IPS-18a (cell line): ENCODE measurements around the gene PMF1.
"Not testable (repeated sequence)": the region's sequence is repeated elsewhere in the genome, so short reads cannot be mapped to it uniquely, and the experiment has no call there.

Source experiments
- H3K27ac ChIP-seq: one replicate; pipeline ENCODE4 v1.5.1; 2013; ENCODE audit warnings: low read length
- H3K27me3 ChIP-seq: one replicate; pipeline ENCODE4 v1.6.1; 2013; ENCODE audit warnings: mild to moderate bottlenecking, low read length; ENCODE audit not compliant: control insufficient read depth, insufficient read depth
- H3K36me3 ChIP-seq: one replicate; pipeline ENCODE4 v1.6.1; 2013; ENCODE audit warnings: low read depth, low read length; ENCODE audit not compliant: control insufficient read depth
- H3K4me1 ChIP-seq: one replicate; pipeline ENCODE4 v1.6.1; 2013; ENCODE audit warnings: low read depth, low read length; ENCODE audit not compliant: control insufficient read depth
- H3K4me3 ChIP-seq: one replicate; pipeline ENCODE4 v1.5.1; 2013; ENCODE audit warnings: low read length
- H3K9ac ChIP-seq: one replicate; pipeline ENCODE4 v1.6.1; 2013; ENCODE audit warnings: mild to moderate bottlenecking, low read length, moderate library complexity
- H3K9me3 ChIP-seq: one replicate; pipeline ENCODE4 v1.6.1; 2013; ENCODE audit warnings: low read depth, low read length; ENCODE audit not compliant: control insufficient read depth

The PMF1 gene

GRCh38 chr1:156203331-156203730, 9.5 kb upstream of the PMF1 start:
- H3K9ac ChIP-seq, result no peak overlapping the region
- H3K4me3 ChIP-seq, result no peak overlapping the region
- no peaks in the 10 kb centered on the region for H3K9me3 ChIP-seq
- no peaks in the 10 kb centered on the region for H3K27me3 ChIP-seq
- H3K27ac ChIP-seq, result no peak overlapping the region
- no peaks in the 10 kb centered on the region for H3K4me1 ChIP-seq
- H3K36me3 ChIP-seq, result peaks cover 19% of the 10 kb centered on the region

GRCh38 chr1:156204686-156205085, 8.1 kb upstream of the PMF1 start:
- Histone ChIP-seq H3K27me3 (no peaks in the 10 kb centered on the region), H3K9ac (no peak overlapping the region), H3K27ac (no peak overlapping the region), H3K36me3 (peaks cover 23% of the 10 kb centered on the region), H3K9me3 (no peaks in the 10 kb centered on the region), H3K4me3 (no peak overlapping the region), H3K4me1 (no peaks in the 10 kb centered on the region)

- Histone ChIP-seq H3K9me3 (no peaks in the 10 kb centered on the region), H3K4me1 (peaks cover 7% of the 10 kb centered on the region), H3K27me3 (no peaks in the 10 kb centered on the region), H3K4me3 (no peak overlapping the region), H3K36me3 (peaks cover 19% of the 10 kb centered on the region), H3K9ac (no peak overlapping the region), H3K27ac (no peak overlapping the region)
Measured at GRCh38 chr1:156211243-156211642, 1.6 kb upstream of the PMF1 start.

- Histone ChIP-seq H3K9me3 (no peaks in the 10 kb centered on the region), H3K4me1 (peaks cover 7% of the 10 kb centered on the region), H3K27me3 (no peaks in the 10 kb centered on the region), H3K4me3 (peak overlapping the region; percentile 85), H3K9ac (peak overlapping the region; percentile 97), H3K27ac (peak overlapping the region; percentile 97), H3K36me3 (peaks cover 19% of the 10 kb centered on the region)
Measured at GRCh38 chr1:156212130-156212529, 677 bp upstream of the PMF1 start.

- Histone ChIP-seq H3K9ac (peak overlapping the region; percentile 97), H3K4me1 (peaks cover 7% of the 10 kb centered on the region), H3K36me3 (peaks cover 17% of the 10 kb centered on the region), H3K27me3 (no peaks in the 10 kb centered on the region), H3K27ac (peak overlapping the region; percentile 97), H3K9me3 (no peaks in the 10 kb centered on the region), H3K4me3 (peak overlapping the region; percentile 85)
Measured at GRCh38 chr1:156213644-156213966, 798 bp downstream of the PMF1 start.

- Histone ChIP-seq H3K9ac (peak overlapping the region; percentile 97), H3K4me3 (peak overlapping the region; percentile 85), H3K9me3 (no peaks in the 10 kb centered on the region), H3K4me1 (peaks cover 7% of the 10 kb centered on the region), H3K36me3 (peaks cover 15% of the 10 kb centered on the region), H3K27me3 (no peaks in the 10 kb centered on the region), H3K27ac (no peak overlapping the region)
Measured at GRCh38 chr1:156214024-156214748, 1.4 kb downstream of the PMF1 start.

GRCh38 chr1:156216361-156217086, 3.7 kb downstream of the PMF1 start:
- H3K4me3 ChIP-seq, H3K9ac ChIP-seq, H3K27me3 ChIP-seq, H3K4me1 ChIP-seq, H3K9me3 ChIP-seq, H3K27ac ChIP-seq: not testable (repeated sequence)
- H3K36me3 ChIP-seq, result peaks cover 12% of the 10 kb centered on the region

- Histone ChIP-seq H3K9ac (no peak overlapping the region), H3K36me3 (peaks cover 22% of the 10 kb centered on the region), H3K27me3 (no peaks in the 10 kb centered on the region), H3K4me3 (no peak overlapping the region), H3K4me1 (no peaks in the 10 kb centered on the region), H3K9me3 (no peaks in the 10 kb centered on the region), H3K27ac (no peak overlapping the region)
Measured at GRCh38 chr1:156217871-156218270, 5.1 kb downstream of the PMF1 start.

GRCh38 chr1:156220226-156220625, 7.4 kb downstream of the PMF1 start:
- no peaks in the 10 kb centered on the region for H3K9me3 ChIP-seq
- no peak overlapping the region for H3K27ac ChIP-seq
- H3K4me3 ChIP-seq, result no peak overlapping the region
- no peaks in the 10 kb centered on the region for H3K27me3 ChIP-seq
- H3K4me1 ChIP-seq, result no peaks in the 10 kb centered on the region
- no peak overlapping the region for H3K9ac ChIP-seq
- peaks cover 27% of the 10 kb centered on the region for H3K36me3 ChIP-seq

- no peaks in the 10 kb centered on the region for H3K9me3 ChIP-seq
- H3K36me3 ChIP-seq, result peaks cover 37% of the 10 kb centered on the region
- no peaks in the 10 kb centered on the region for H3K27me3 ChIP-seq
- H3K4me1 ChIP-seq, result no peaks in the 10 kb centered on the region
- no peak overlapping the region for H3K9ac ChIP-seq
- H3K4me3 ChIP-seq, result no peak overlapping the region
- no peak overlapping the region for H3K27ac ChIP-seq
Measured at GRCh38 chr1:156221986-156222692, 9.3 kb downstream of the PMF1 start.

- Histone ChIP-seq H3K4me1 (no peaks in the 10 kb centered on the region), H3K27ac (no peak overlapping the region), H3K4me3 (no peak overlapping the region), H3K27me3 (no peaks in the 10 kb centered on the region), H3K36me3 (peaks cover 42% of the 10 kb centered on the region), H3K9ac (no peak overlapping the region), H3K9me3 (no peaks in the 10 kb centered on the region)
Measured at GRCh38 chr1:156225677-156226014, 12.8 kb downstream of the PMF1 start.
